ENCODE measurements around the gene GARIN5A.
A peak's percentile ranks its signal among the peaks of the same experiment; 100 is the strongest.

The GARIN5A gene

DNA sequence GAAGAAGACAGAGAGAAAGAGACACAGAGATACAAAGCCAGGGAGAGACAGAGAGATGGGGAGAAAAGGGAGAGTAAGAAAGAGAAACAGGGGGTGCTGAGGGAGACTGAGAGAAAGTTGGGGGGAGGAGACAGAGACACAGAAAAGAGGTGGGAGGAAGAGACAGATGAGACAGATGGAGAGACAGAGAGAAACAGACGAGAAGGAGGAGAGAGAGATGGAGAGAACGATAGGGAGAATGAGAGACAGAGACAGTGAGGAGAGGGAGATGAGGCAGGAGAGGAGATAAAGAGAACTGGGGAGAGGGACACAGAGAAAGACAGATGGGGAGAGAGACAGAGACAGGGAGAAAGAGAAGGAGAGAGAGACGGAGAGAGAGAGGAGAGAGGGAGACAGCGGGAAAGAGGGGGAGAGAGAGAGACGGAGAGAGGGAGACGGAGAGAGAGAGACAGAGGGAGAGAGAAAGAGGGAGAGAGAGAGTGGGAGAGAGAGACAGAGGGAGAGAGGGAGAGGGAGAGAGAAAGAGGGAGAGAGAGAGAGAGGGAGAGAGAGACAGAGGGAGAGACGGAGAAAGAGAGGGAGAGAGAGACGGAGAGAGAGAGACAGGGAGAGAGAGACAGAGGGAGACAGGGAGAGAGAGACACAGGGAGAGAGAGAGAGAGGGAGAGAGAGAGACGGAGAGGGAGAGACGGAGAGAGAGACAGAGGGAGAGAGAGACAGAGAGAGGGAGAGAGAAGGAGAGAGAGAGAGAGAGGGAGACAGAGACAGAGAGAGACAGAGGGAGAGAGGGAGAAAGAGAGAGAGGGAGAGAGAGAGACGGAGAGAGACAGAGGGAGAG lies 21.8 kb upstream of the GARIN5A start:
- H3K4me1 Mint-ChIP-seq (ENCODE audit: low read depth) = no peaks in the 10 kb centered on the region
- H3K36me3 Mint-ChIP-seq (ENCODE audit: low read depth) = no peaks in the 10 kb centered on the region
- H3K27me3 Mint-ChIP-seq = no peaks in the 10 kb centered on the region
- H3K27ac Mint-ChIP-seq = no peak overlapping the region
- no peak overlapping the region for H3K4me3 Mint-ChIP-seq
- H3K9me3 Mint-ChIP-seq = no peaks in the 10 kb centered on the region
- DNase-seq = no peak

DNA sequence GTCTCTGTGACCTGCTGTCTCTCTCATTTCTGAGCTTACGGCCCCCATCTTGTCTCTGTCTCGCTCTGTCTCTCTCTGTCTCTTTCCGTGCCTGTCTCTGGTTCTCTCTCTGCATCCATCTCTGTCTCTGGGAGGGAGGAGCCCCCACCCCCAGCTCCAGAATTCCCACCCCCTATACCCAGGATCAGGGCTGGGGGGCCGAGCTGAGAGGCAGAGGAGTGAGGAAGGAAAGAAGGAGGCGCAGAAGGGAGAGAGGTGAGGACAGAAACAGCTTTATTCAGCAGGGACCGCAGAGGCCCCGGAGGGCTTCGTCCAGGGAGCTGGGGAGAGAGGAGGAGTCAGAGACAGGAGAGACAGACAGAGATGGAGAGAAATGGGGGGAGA lies 20.4 kb upstream of the GARIN5A start:
- peaks cover 5% of the 10 kb centered on the region for H3K4me1 Mint-ChIP-seq (ENCODE audit: low read depth)
- H3K27ac Mint-ChIP-seq = no peak overlapping the region
- no peaks in the 10 kb centered on the region for H3K36me3 Mint-ChIP-seq (ENCODE audit: low read depth)
- H3K4me3 Mint-ChIP-seq = no peak overlapping the region
- no peaks in the 10 kb centered on the region for H3K27me3 Mint-ChIP-seq
- no peaks in the 10 kb centered on the region for H3K9me3 Mint-ChIP-seq
- no peak for DNase-seq

- no peak for DNase-seq
- Mint-ChIP-seq H3K4me3 (no peak overlapping the region), H3K9me3 (no peaks in the 10 kb centered on the region), H3K27ac (no peak overlapping the region), H3K4me1 (ENCODE audit: low read depth) (peaks cover 11% of the 10 kb centered on the region), H3K36me3 (ENCODE audit: low read depth) (no peaks in the 10 kb centered on the region), H3K27me3 (no peaks in the 10 kb centered on the region)
Observed at GRCh38 chr19:50496189-50497021, 19.8 kb upstream of the GARIN5A start.

DNA sequence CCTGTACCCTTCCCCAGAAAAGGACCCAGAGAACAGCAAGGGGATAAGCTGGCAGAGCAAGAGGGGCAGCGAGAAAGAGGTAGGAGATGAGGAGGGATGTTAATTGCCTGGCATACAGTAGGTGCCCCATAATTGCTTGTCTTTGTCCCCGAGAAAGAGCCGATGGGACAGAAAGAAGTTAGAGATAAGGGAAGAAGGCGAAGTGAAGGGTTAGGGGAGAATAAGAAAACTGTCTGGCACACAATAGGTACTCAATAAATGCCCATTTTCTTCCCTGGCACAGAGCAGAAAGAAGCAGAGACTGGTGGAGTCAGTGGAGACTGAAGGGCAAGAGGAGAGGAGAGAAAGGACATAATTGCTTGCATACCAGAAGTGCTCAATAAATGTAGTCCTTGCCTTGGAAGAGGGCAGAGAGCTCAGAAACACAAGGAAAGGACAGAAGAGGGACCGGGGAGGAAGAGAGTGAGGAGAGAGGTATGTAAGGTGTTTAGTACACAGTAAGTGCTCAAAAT lies 18.4 kb upstream of the GARIN5A start:
- Mint-ChIP-seq H3K4me3 (no peak overlapping the region), H3K36me3 (ENCODE audit: low read depth) (no peaks in the 10 kb centered on the region), H3K9me3 (no peaks in the 10 kb centered on the region), H3K27ac (no peak overlapping the region), H3K27me3 (no peaks in the 10 kb centered on the region), H3K4me1 (ENCODE audit: low read depth) (peaks cover 19% of the 10 kb centered on the region)
- no peak for DNase-seq

- H3K27me3 Mint-ChIP-seq = no peaks in the 10 kb centered on the region
- peaks cover 19% of the 10 kb centered on the region for H3K4me1 Mint-ChIP-seq (ENCODE audit: low read depth)
- no peak overlapping the region for H3K4me3 Mint-ChIP-seq
- no peak for DNase-seq
- no peaks in the 10 kb centered on the region for H3K9me3 Mint-ChIP-seq
- no peaks in the 10 kb centered on the region for H3K36me3 Mint-ChIP-seq (ENCODE audit: low read depth)
- H3K27ac Mint-ChIP-seq = no peak overlapping the region
Observed at GRCh38 chr19:50494186-50495019, 17.8 kb upstream of the GARIN5A start.

- peaks cover 19% of the 10 kb centered on the region for H3K4me1 Mint-ChIP-seq (ENCODE audit: low read depth)
- H3K4me3 Mint-ChIP-seq = no peak overlapping the region
Observed at GRCh38 chr19:50493171-50493570, 16.5 kb upstream of the GARIN5A start.

GRCh38 chr19:50492303-50493052 lies 15.8 kb upstream of the GARIN5A start:
- peak overlapping the region; percentile 52 for H3K4me3 Mint-ChIP-seq
- DNase-seq = peak; percentile 60
- H3K4me1 Mint-ChIP-seq (ENCODE audit: low read depth) = peaks cover 19% of the 10 kb centered on the region
- H3K27me3 Mint-ChIP-seq = no peaks in the 10 kb centered on the region
- H3K27ac Mint-ChIP-seq = peak overlapping the region; percentile 31
- H3K36me3 Mint-ChIP-seq (ENCODE audit: low read depth) = no peaks in the 10 kb centered on the region
- no peaks in the 10 kb centered on the region for H3K9me3 Mint-ChIP-seq

More at GRCh38 chr19:50493171-50493570, 16.5 kb upstream of the GARIN5A start:
- Mint-ChIP-seq H3K27me3 (no peaks in the 10 kb centered on the region), H3K9me3 (no peaks in the 10 kb centered on the region), H3K36me3 (ENCODE audit: low read depth) (no peaks in the 10 kb centered on the region), H3K27ac (no peak overlapping the region)
- no peak for DNase-seq

DNA sequence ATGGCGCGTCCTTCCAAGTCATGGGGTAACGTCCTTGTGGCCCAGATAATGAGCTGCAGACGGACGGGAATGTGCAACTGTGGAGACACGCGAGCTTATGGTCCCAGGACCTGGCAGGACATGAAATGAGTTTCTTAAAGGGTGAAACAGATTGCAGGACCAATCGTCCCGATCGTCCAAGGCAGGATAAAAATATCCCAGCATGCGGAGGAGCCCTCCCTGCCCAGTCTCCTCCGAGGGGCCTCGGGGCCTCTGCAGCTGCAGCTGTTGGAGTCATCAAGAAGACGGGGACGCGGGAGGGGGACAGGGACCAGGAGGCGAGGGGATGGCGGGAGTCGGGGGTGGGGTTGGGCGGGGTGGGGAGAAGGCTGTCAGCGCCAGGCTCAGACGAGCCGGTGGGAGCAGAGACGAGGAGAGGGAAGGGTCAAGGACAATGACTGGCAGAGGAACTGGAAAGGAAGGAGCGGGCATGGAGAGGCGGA lies 14.4 kb upstream of the GARIN5A start:
- H3K9me3 Mint-ChIP-seq = no peaks in the 10 kb centered on the region
- H3K27ac Mint-ChIP-seq = no peak overlapping the region
- H3K4me1 Mint-ChIP-seq (ENCODE audit: low read depth) = peaks cover 23% of the 10 kb centered on the region

DNA sequence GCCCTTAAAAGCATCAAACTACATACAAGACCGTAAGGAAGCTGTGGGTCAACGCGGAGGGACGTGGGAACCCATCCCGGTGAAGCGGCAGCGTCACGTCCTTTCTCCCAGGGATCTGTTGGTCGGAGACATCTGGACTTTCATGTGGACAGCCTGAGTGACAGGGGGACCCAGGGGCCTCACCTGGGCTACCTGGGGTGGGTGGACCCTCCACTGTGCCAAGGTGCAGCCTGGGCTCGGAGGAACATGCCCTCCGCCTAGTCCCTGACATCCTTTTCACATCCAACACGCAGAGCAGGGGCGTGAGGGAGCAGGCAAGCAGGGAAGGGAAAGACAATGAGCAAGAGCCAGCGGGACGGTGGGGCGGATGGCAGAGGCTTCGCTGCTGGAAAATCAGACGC lies 13.8 kb upstream of the GARIN5A start:
- Mint-ChIP-seq H3K4me3 (no peak overlapping the region), H3K4me1 (ENCODE audit: low read depth) (peaks cover 23% of the 10 kb centered on the region), H3K27me3 (no peaks in the 10 kb centered on the region), H3K27ac (no peak overlapping the region), H3K9me3 (no peaks in the 10 kb centered on the region), H3K36me3 (ENCODE audit: low read depth) (peaks cover 14% of the 10 kb centered on the region)
- DNase-seq = no peak

More for the DNA sequence above, 14.4 kb upstream of the GARIN5A start:
- Mint-ChIP-seq H3K27me3 (no peaks in the 10 kb centered on the region), H3K4me3 (no peak overlapping the region), H3K36me3 (ENCODE audit: low read depth) (peaks cover 8% of the 10 kb centered on the region)
- no peak for DNase-seq

DNA sequence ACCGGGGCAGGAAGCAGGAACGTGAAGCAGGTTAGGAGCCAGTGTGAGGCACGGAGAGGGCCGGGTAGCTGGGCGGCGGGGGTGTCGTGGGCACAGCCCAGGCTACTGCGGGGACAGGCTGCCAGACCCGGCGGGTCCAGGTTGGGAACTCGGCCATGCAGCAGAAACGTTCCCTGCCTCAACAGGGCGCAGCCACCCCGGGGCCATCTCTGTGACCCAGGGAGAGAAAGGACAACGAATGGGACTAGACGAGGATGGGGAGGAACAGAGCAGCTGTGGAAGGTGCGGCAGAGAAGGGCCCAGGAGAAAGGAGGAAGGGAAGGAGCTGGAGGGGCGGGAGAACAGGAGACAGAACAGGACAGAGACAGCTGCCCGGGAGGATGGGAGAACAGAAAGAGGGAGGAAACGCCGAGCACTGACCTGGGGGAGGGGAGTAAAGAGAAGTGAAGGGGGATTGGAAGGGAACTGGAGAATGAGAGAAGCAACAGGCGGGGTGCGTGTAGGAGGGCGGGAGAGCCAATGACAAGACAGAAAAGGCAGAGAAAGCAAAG lies 12.9 kb upstream of the GARIN5A start:
- Mint-ChIP-seq H3K27ac (no peak overlapping the region), H3K4me3 (no peak overlapping the region)
- no peak for DNase-seq

DNA sequence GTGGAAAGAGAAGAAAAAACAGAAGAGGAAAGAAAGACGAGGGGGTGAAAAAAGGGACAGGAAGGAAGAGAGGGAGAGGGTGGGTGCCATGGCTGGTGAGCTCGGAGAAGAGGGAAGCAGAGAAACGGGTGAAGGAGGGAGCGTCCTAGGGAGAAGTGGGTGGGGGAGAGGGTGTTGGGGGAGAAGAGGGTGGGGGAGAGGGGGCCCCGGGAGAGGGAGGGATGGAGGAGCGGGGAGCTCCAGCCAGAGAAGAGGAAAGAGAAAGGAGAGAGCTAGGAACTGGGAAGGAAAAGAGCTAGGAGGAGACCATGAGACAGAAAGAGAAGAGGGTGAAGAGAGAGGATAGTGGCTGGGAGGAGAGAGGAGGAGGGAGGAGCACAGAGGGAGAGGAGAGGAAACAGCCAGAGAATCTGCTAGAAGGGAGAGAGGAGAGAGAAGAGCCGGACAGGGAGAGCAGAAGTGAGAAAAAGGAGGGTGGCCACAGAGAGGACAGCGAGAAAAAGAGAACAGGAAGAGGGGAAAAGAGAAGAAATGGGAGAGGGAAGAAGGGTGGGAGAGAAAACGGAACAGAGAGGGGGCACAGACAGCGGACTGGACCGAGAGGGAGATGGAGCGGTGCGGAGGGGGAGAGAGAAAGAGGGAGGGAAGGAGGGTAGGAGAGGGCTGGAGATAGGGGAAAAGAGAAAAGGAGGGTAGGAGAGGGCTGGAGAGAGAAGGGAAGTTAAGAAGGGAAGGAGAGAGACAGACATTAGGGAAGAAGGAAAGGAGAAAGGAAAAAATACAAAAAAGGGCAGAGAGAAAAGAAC lies 11.9 kb upstream of the GARIN5A start:
- Mint-ChIP-seq H3K9me3 (no peaks in the 10 kb centered on the region), H3K36me3 (ENCODE audit: low read depth) (peaks cover 26% of the 10 kb centered on the region), H3K4me3 (no peak overlapping the region), H3K27ac (no peak overlapping the region), H3K27me3 (no peaks in the 10 kb centered on the region), H3K4me1 (ENCODE audit: low read depth) (peaks cover 23% of the 10 kb centered on the region)
- no peak for DNase-seq

More for the DNA sequence above, 12.9 kb upstream of the GARIN5A start:
- Mint-ChIP-seq H3K9me3 (no peaks in the 10 kb centered on the region), H3K27me3 (no peaks in the 10 kb centered on the region), H3K36me3 (ENCODE audit: low read depth) (peaks cover 22% of the 10 kb centered on the region), H3K4me1 (ENCODE audit: low read depth) (peaks cover 23% of the 10 kb centered on the region)

- peak; percentile 73 for DNase-seq
- H3K4me1 Mint-ChIP-seq (ENCODE audit: low read depth) = peaks cover 18% of the 10 kb centered on the region
- no peaks in the 10 kb centered on the region for H3K27me3 Mint-ChIP-seq
- H3K9me3 Mint-ChIP-seq = no peaks in the 10 kb centered on the region
- H3K4me3 Mint-ChIP-seq = no peak overlapping the region
- peaks cover 39% of the 10 kb centered on the region for H3K36me3 Mint-ChIP-seq (ENCODE audit: low read depth)
- H3K27ac Mint-ChIP-seq = no peak overlapping the region
Observed at GRCh38 chr19:50486823-50487515, 10.3 kb upstream of the GARIN5A start.

Measured in activated T-cell treated with anti-CD3 and anti-CD28 coated beads, Interleukin-2, amount 50 U/mL, for 24 hours (primary cell).